Activated CD4-positive, alpha-beta T cell treated with anti-CD3 and anti-CD28 coated beads, Interleukin-2, Interleukin-4, amounts not matched to agents 100 ng/mL and 50 ng/mL, durations not matched to agents 16 hours and 8 hours (primary cell): Measurements from ENCODE around the gene FAM167B.

ENCODE experiments used
- DNase-seq: peaks from one replicate; pipeline ENCODE4 v3.0.0-alpha.2; 2020; ENCODE audit warnings: low spot score

The FAM167B gene

GRCh38 chr1:32223683-32224082 lies 23.3 kb upstream of the FAM167B start:
- no peak for DNase-seq

- no peak for DNase-seq
These were observed 22.7 kb upstream of the FAM167B start for GRCh38 chr1:32224285-32224684.

GRCh38 chr1:32228771-32229170 lies 18.3 kb upstream of the FAM167B start:
- DNase-seq = no peak

GRCh38 chr1:32231843-32232432 lies 15.1 kb upstream of the FAM167B start:
- no peak for DNase-seq

- DNase-seq = no peak
These were observed 14.3 kb upstream of the FAM167B start for GRCh38 chr1:32232558-32233304.

- no peak for DNase-seq
These were observed 12.2 kb upstream of the FAM167B start for GRCh38 chr1:32234792-32235191.

GRCh38 chr1:32239337-32239736 lies 7.7 kb upstream of the FAM167B start:
- DNase-seq = no peak

GRCh38 chr1:32239790-32240139 lies 7.3 kb upstream of the FAM167B start:
- DNase-seq = no peak

GRCh38 chr1:32240140-32240951 lies 6.7 kb upstream of the FAM167B start:
- DNase-seq = no peak

GRCh38 chr1:32241001-32241763 lies 5.8 kb upstream of the FAM167B start:
- DNase-seq = no peak

GRCh38 chr1:32242341-32242851 lies 4.6 kb upstream of the FAM167B start:
- no peak for DNase-seq

GRCh38 chr1:32247452-32247851 lies 430 bp downstream of the FAM167B start:
- DNase-seq = no peak

- peak; percentile 90 for DNase-seq
These were observed 1.2 kb downstream of the FAM167B start for GRCh38 chr1:32247983-32248889.

- DNase-seq = peak; percentile 92
These were observed 3.0 kb downstream of the FAM167B start for GRCh38 chr1:32249831-32250525.

GRCh38 chr1:32250893-32251716 lies 4.1 kb downstream of the FAM167B start, which contains the start of gene LCK:
Gene LCK, plus strand, starts transcription at chr1:32251265. Its CDS starts 23,065 bp downstream, at chr1:32274330.
- peak; percentile 80 for DNase-seq

GRCh38 chr1:32255072-32256071 lies 8.3 kb downstream of the FAM167B start:
- DNase-seq = peak; percentile 70

- DNase-seq = peak; percentile 49
These were observed 9.6 kb downstream of the FAM167B start for GRCh38 chr1:32256473-32257226.

- no peak for DNase-seq
These were observed 10.1 kb downstream of the FAM167B start for GRCh38 chr1:32257227-32257508.
